Activated CD4-positive, alpha-beta T cell treated with anti-CD3 and anti-CD28 coated beads for 4 hours (primary cell): ENCODE results near the gene ADGRV1.
A peak's percentile ranks its signal among the peaks of the same experiment; 100 is the strongest.

Experiments
- DNase-seq, 2 donors: peaks; one replicate each; pipeline ENCODE4 v3.0.0-alpha.2; 2020

The ADGRV1 gene, protein sequence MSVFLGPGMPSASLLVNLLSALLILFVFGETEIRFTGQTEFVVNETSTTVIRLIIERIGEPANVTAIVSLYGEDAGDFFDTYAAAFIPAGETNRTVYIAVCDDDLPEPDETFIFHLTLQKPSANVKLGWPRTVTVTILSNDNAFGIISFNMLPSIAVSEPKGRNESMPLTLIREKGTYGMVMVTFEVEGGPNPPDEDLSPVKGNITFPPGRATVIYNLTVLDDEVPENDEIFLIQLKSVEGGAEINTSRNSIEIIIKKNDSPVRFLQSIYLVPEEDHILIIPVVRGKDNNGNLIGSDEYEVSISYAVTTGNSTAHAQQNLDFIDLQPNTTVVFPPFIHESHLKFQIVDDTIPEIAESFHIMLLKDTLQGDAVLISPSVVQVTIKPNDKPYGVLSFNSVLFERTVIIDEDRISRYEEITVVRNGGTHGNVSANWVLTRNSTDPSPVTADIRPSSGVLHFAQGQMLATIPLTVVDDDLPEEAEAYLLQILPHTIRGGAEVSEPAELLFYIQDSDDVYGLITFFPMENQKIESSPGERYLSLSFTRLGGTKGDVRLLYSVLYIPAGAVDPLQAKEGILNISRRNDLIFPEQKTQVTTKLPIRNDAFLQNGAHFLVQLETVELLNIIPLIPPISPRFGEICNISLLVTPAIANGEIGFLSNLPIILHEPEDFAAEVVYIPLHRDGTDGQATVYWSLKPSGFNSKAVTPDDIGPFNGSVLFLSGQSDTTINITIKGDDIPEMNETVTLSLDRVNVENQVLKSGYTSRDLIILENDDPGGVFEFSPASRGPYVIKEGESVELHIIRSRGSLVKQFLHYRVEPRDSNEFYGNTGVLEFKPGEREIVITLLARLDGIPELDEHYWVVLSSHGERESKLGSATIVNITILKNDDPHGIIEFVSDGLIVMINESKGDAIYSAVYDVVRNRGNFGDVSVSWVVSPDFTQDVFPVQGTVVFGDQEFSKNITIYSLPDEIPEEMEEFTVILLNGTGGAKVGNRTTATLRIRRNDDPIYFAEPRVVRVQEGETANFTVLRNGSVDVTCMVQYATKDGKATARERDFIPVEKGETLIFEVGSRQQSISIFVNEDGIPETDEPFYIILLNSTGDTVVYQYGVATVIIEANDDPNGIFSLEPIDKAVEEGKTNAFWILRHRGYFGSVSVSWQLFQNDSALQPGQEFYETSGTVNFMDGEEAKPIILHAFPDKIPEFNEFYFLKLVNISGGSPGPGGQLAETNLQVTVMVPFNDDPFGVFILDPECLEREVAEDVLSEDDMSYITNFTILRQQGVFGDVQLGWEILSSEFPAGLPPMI (N-terminal part only)

DNA sequence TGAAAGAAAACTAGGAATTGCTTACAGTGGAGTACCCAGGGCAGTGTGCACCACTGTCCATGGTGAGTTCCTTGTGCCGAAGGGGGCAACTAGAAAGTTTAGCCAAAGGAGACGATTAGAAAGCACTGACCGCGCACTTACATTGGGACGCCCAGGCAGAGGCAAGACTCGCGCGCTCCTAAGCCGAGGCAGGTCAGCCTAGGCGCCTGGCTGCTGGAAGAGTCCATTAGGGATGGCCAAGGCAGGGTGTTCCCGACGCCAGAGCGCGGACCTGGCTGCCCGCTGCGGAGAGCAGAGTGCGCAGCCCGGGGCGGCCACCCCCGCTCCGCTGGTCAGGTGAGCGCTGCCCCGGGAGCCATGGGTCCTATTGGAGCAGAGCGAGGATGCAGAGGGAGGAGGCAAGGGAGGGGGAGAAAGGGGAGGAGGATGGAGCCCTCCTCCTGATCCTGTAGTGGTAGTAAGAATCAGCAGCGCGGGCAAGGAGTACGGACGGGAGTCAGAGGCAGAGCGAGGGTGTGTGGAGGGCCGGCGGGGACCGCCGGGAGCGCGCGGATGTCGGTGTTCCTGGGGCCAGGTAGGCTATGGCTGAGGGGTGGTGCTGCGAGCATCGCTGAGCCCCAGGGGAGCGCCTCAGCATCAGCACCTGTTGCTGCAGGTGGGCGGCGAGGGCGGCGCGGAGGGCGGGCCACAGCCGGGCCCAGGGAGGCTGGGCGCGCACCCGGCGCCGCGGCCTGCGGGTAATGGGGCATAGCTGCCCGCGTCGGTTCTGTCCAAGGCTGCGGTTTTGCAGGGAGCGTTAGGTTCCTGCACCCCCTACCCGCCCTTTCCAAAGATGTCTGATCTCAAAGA is at the start of gene ADGRV1:
Gene ADGRV1, plus strand, starts transcription at position 454 of the 849 bp plus-strand sequence. Its CDS starts 99 bp downstream, at position 553.
- no peak for DNase-seq

DNA sequence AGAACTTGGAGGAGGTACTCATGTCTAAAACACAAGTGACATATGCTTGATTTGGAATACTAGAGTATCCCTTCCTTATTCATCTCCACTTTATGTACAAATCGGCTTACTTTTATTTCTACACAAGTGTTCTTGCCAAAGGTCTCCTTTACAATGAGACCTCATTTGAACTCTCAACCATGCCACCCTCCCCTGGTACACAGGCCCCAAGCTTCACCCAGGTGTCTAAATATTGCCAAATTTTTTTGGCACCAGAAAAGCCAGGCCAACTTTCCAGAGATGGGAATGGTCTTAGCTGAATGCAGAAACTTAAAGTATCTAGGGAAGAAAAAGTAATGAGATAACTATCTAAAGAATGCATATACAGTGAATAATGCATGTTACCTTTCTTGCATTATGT is 48.2 kb upstream of the ADGRV1 start:
- no peak for DNase-seq

DNA sequence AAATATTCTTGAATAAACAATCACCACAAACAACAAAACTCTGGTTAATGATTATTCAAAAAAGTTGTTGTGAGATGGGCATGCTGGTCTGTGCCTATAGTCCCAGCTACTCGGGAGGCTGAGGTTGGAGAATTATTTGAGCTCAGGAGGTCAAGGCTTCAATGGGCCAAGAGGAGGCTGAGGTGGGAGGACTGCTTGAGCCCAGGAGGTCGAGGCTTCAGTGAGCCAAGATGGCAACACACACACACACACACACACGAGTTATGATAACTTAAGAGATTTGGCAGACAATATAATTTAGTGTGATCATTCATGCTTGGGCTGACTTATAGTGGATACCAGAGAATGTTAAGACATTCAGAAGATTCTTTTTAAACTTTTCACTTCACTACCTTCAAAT is 44.1 kb upstream of the ADGRV1 start:
- no peak for DNase-seq

DNA sequence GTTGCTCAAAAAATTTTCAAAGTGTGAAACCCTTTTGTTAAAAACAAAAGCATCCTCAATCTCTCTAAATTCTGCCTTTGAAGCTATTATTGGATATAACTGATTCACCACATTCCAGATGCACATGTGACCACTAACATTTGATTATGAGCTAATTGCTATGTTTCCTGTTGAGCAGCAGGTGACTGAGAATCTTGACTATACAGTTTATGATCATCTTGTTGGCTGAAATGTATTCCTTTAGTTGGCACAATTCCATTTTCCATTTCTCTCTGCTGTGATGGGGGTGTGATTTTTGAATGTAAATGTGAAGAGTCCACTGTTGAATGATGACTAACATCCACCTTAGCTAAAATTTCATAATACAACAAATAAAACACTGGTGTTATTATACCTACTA is 39.9 kb upstream of the ADGRV1 start:
- DNase-seq, result no peak

DNA sequence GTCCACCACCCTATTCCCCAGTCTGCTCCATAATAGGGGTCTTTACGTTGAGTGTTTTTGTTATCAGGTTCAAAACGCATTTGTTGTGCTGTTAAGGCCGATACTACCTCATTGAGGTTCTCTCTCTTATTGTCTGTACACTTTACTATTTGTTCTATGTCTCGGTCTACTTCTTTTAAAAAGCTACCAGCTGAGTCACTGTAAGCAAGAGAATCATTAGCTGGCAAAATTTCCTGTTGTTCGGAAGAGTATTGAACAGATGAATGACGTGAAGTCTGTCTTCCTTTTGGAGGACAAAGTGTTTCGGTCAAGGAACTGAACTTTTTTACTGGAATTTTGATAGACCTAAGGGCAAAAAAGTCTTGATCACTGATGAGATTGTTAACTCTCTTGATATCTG is 39.5 kb upstream of the ADGRV1 start:
- no peak for DNase-seq

DNA sequence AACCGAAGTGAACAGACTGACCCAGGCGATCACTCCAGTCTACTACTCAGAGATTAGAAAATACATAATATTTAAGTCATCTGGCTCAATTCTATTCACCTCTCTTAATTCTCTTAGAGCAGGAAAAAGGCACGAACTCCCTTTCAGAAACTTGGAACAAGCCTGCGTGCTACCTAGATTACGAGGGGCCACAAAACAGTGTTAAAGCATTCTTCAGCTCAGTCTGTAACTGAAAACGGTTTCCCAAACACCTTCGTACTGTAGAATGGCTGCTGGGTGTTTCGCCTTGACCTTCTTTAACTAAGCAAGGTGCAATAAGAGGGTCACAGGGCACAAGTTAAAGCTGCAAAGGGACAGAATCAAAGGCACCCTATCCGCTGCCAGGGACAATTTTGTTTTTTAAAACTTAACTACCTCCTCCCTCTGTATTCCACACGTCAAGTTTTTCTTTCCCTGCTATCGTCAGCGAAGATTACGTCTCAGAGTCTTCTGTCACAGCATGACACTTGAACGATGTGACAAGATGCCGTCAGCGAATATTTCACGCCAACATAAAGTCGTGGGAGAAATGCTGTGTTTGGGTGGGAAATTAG is 29.9 kb upstream of the ADGRV1 start:
- DNase-seq, result no peak

DNA sequence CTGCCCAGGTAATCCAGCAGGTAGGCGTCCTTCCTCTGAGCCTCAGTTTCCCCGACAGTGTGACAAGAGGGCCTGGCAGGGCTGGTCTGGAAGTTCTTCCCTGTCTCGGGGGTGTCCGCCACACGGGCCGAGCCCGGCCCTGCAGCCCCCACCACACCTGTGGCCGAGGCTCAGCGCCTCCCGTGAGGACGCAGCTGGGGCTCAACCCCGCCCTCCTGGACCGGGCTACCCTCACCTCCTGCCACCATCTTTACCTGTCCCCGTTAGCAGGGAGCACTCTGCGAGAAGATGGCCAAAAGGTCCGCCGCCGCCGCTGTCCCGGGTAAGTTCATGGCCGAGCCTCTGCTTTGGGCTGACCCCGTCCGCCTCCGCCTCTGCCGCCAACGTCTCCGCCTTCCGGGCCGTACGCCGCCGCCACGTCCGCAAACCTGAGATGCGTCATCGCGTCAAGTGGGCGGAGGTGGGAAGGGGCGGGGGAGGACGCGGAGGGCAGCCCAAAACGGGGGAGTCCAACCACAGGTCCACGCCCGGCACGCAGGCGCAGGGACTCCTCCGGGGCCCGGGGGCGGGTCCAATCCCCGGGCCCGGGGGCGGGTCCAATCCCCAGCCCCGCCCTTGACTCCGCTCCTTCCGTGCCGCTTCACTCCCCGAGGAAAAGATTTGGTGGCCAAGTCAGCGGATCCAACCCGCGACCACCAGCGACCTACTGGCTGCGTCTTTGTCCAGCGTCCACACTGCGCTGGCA is 29.2 kb upstream of the ADGRV1 start, which contains the start of gene LYSMD3:
Gene LYSMD3, minus strand, starts transcription at position 391 of the 745 bp plus-strand sequence. CDS start 4,295 bp downstream, outside the sequence.
- DNase-seq, result peak; percentile 98

DNA sequence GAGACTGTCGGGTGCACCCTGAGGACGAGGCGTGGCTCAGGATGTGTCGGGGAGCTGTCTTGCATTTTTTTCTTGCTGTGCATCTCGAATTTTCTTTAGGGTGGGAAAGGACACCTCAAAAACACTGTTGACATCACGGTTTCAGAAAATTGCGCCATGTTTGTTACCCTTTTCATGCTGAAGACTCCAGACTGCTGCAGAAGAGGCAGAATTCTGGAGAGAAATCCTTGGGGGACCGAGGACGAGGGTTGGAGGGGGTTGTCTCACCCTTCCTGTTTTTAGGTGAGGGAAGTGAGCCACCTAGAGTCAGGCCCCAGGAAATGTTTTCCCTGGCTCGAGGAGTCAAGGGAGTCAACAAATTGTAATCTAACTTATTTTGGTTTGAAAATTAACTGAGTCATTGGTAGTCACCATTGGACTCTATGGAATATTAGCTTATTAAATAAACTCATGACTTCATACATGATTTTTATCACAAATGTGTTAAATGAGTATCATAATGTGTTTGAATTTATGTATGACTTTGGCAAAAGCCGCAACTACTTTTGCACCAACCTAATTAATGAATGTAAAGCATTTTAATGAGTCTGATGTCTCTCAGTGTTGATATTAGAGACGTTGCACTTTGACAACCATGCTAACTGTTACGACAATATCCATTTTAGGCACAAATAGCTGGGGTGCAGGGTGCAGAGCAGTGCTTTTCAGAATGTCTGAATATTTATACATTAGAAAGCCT is 28.5 kb upstream of the ADGRV1 start:
- DNase-seq, result peak; percentile 60 to 63

DNA sequence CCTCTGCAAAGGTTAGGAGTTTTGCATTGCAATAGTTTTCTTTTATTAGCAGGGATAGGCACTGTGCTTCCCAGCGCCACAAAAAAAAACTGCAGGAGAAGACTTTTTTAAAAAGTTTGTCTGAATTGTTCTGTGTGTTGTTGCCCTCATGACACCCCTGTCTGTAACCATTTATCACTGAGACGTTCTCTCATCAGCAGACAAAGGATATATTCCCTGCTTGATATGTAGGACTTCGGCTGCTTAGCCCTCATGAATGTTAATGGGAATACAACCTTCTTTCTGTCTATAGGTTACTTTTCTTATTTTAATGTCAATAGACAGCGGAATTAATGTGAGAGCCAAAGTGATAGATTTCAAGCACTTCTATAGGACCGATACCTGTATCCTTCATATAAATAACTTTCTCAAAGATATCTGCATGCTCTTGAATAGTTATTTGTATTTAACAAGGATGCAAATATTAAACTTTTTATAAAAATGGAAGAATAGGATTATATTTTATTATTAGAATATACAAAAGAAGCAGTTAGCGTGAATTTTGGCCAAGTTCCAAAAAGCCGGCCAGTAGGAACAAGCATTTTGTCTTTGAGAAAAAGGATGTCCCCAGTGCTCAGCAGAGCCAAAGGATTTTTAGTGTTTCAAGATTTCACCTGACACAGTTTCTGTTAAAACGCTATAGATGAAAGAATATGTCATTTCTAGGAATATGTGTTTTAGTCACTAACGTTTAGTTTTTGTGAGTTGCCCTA is 27.7 kb upstream of the ADGRV1 start:
- no peak for DNase-seq

DNA sequence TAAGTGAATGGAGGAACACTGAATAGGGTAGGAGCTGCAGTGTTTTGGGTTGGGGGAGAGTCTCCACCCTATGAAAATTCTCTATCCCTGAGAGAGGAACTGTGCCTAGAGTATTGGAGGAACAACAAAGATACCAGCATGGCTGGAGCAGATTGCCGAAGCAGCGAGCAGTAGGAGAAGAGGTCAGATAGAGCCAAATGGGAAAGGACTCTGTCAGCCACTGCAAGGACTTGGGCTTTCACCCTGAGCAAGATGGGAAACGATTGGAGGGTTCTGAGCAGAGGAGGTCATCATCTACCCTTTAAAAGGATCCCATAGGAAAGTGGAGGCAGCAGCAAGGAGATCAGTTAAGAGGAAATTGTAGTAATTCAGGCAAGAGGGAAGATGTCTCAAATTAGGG is 24.8 kb upstream of the ADGRV1 start:
- DNase-seq, result no peak

DNA sequence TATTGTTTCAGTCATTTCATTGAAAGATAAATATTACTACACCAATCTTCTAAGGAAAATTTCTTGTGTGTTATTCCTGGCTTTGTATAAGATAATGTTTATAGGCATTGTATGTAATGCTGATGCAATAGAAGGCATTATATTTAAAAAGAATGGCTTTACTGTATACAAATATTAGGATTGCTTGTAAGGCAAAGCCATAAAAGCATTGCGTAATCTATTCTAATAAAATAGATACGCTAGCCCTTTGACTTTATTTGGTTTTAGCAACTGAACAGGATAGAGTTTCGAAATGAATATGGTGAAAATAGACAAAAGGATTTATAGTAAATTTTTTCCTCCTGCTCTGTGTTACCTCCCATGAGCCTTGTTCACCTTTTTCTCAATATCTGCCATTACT is 23.7 kb upstream of the ADGRV1 start:
- no peak for DNase-seq

DNA sequence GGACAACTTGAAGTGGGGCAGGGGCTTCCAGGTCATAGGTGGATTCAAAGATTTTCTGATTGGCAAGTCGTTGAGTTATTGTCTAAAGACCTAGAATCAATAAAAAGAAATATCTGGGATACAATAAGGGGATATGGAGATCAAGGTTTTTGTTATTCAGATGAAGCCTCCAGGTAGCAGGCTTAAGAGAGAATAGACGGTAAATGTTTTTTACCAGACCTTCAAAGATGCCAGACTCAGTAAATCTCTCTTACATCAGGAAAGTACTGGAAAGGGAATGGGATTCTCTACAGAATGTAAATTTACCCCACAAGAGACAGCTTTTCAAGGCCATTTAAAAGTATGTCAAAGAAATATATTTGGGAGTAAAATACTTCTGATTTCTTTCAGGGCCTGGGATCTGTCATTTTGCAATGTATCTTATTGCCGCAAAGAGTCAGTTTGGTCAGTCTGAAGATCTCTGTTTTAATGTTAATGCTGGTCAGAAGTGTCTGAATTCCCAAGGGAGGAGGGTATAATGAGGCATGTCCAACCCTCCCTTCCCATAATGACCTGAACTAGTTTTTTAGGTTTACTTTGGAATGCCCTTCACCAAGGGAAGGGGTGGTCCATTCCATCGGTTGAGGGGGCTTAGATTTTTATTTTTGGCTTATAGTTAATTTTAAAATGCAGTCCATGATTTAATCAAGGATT is 15.6 kb upstream of the ADGRV1 start:
- no peak for DNase-seq

DNA sequence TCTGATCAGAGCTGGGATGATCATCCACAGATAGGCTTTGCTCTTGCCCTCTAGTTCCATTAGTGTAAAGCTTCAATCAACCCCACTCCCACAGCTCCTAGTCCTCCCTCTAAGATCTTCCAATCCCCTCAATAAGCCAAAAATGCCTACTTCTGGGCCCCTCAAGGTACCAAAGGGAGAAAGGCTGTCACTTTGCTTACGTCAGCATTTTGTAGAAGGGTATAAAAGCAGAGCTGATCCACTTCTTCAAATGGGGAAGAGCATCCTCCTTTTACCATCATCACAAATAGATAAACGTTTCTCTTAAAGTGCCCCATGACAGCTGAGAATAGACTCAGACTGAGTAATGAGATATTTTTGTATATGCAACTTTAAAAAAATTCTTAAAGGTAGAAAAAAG is 13.1 kb upstream of the ADGRV1 start:
- DNase-seq, result no peak

DNA sequence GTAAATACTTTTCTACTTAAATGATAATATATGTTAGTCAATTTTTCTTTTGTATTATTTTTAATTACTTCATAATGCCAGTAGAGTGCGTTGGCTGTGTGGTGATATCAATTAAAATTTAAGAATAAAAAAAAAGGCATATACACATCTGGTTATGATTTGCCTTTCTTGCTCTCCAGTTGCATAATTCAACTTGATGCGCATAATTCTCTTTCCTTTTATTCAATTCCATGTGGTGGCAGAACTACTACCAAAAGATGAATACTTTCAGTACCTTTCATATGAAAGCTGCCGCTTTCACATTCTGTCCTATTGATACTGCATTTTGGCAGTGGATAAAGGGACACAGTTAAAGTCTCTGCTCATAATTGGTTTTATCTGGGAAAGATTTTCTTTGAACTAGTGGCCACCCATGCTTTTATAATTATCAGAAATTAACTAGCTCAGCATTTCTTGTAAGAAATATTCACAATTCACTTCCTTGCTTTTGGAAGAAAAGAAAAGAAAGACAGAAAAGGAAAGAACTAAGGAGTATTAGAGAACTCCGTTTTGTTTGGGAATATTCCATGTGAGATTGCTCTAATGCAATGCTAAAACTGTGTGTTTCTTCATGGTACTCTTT is 12.3 kb upstream of the ADGRV1 start:
- DNase-seq, result no peak

DNA sequence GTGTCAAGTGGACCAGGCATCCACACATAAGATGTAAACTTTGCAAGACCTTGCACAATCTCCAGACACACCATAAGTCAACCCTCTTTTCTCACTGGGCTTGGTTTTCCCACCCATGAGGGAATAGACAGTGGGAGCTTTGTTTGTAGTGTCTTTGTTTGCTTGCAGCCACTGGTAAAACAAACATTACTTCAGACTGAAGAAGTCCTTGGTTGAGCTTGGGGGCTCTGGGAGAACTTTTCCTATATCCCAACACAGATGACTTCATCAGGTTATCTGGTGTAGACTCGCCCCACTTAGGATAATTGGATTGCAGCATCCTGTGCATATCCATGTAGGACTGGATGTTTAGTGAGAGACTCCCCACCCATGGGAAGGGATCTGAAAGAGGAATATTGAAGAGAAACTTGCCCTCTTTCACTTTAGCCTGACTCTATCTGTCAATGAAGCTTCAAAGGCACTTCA is 11.5 kb upstream of the ADGRV1 start:
- no peak for DNase-seq

DNA sequence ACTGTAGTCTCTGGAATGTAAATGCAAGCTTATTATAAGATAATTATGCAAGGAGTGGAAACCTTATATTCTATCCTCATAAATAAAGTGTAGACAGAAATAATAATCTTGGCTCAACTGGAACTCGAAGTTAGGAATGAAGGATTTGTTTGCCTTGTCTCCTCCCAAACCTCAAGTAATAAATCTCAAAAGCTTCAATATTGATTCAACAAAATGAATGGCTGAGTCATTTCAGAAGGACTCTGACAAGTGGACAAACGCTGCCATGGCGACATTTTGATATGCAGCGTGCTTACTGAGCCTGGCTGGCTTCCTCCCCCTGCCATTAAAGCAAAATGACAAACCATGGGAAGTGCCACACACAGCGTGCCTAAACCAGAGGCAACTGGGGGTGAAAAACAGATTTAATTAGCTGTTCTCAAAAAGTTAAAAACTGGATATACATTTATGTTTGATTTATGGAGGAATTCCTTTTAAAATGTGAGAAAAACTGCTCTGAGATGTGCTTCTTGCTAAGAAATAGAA is 10.5 kb upstream of the ADGRV1 start:
- no peak for DNase-seq

DNA sequence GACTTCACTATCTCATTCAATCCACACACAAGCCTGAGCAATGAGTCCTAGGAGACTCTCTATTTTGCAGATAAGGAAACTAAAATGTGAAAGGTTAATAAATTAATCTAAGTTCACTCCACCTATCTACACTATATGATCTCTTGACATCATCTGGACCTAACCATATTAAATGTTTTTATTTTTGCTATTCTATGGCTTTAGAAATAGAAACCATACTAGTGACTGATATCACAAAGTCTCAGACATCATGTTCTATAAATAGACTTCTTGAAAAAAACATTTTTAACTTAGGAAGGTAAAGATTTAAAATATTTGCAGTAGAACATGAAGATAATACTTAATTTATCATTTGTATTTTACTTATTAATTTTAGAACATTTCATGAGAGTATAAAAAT is 9.4 kb upstream of the ADGRV1 start:
- DNase-seq, result no peak
